HepG2 (cell line): ENCODE measurements around the gene ZNF223. TPM values are rescaled to one million over a fixed set of nuclear protein-coding genes. Genes with fewer than 3 reads are reported as not detected.

Source experiments
- ATF1 ChIP-seq: IDR thresholded peaks from 2 replicates; pipeline ENCODE4 v1.6.1; 2016; ENCODE audit warnings: mild to moderate bottlenecking, control low read depth
- GABPA ChIP-seq, 2 experiments: IDR thresholded peaks; 2 replicates each; pipeline ENCODE4 v1.6.1; 2011 to 2016; ENCODE audit warnings: low read depth in 2 of 2, low read length in 1 of 2, missing biosample characterization in 1 of 2, missing genetic modification characterization in 1 of 2
- HNF1B ChIP-seq: sonication (generic); formaldehyde crosslinking; IDR thresholded peaks from 2 replicates; pipeline ENCODE4 v1.5.1; 2020; ENCODE audit warnings: mild to moderate bottlenecking, moderate library complexity, missing genetic modification reagents
- JUNB ChIP-seq: sonication (generic); formaldehyde crosslinking; IDR thresholded peaks from 2 replicates; pipeline ENCODE4 v1.8.0; 2022; ENCODE audit warnings: missing genetic modification reagents, mild to moderate bottlenecking, borderline replicate concordance
- NR1H2 ChIP-seq: sonication (generic); formaldehyde crosslinking; IDR thresholded peaks from 2 replicates; pipeline ENCODE4 v1.8.1; 2022; ENCODE audit warnings: low read depth, missing genetic modification reagents, borderline replicate concordance
- NR2C2 ChIP-seq: sonication (generic); formaldehyde crosslinking; IDR thresholded peaks from 2 replicates; pipeline ENCODE4 v1.4.0; 2020; ENCODE audit warnings: missing genetic modification reagents, mild to moderate bottlenecking, moderate library complexity, borderline replicate concordance
- TCF7L2 ChIP-seq: IDR thresholded peaks from 2 replicates; pipeline ENCODE4 v1.6.1; 2011; ENCODE audit warnings: mild to moderate bottlenecking, low read depth, low read length, moderate library complexity
- TFAP4 ChIP-seq: sonication (generic); IDR thresholded peaks from 2 replicates; pipeline ENCODE4 v1.6.1; 2016; ENCODE audit warnings: low read depth, borderline replicate concordance
- WIZ ChIP-seq: sonication (generic); formaldehyde crosslinking; IDR thresholded peaks from 2 replicates; pipeline ENCODE4 v1.5.1; 2020; ENCODE audit warnings: mild to moderate bottlenecking, missing genetic modification reagents
- ZBTB4 ChIP-seq: sonication (generic); formaldehyde crosslinking; IDR thresholded peaks from 2 replicates; pipeline ENCODE4 v1.4.0; 2020; ENCODE audit warnings: missing genetic modification reagents, mild to moderate bottlenecking, borderline replicate concordance
- ZNF101 ChIP-seq: sonication (generic); formaldehyde crosslinking; IDR thresholded peaks from 2 replicates; pipeline ENCODE4 v1.4.0; 2020; ENCODE audit warnings: mild to moderate bottlenecking, low read depth, missing genetic modification reagents, borderline replicate concordance
- ZNF44 ChIP-seq: sonication (generic); formaldehyde crosslinking; IDR thresholded peaks from 2 replicates; pipeline ENCODE4 v1.5.1; 2020; ENCODE audit warnings: mild to moderate bottlenecking, missing genetic modification reagents
- ZNF451 ChIP-seq: sonication (generic); formaldehyde crosslinking; IDR thresholded peaks from 2 replicates; pipeline ENCODE4 v1.5.0; 2020; ENCODE audit warnings: mild to moderate bottlenecking, missing genetic modification reagents
- ZNF563 ChIP-seq: sonication (generic); formaldehyde crosslinking; IDR thresholded peaks from 2 replicates; pipeline ENCODE4 v1.8.0; 2022; ENCODE audit warnings: mild to moderate bottlenecking, moderate library complexity, missing genetic modification reagents
- ZSCAN5A ChIP-seq: sonication (generic); formaldehyde crosslinking; IDR thresholded peaks from 2 replicates; pipeline ENCODE4 v1.8.0; 2022; ENCODE audit warnings: mild to moderate bottlenecking, missing genetic modification reagents, borderline replicate concordance
- ZXDC ChIP-seq: sonication (generic); formaldehyde crosslinking; IDR thresholded peaks from 2 replicates; pipeline ENCODE4 v1.5.0; 2020; ENCODE audit warnings: mild to moderate bottlenecking, missing genetic modification reagents
- polyA plus RNA-seq, 8 experiments: library from polyadenylated mRNA; depleted of rRNA in 3 of 8; stranded (reverse) in 7 of 8; unstranded in 1 of 8; fragments of >200 nt; fragmentation: Illumina TruSeq in 4 of 8; extraction: Trizol in 4 of 8; gene quantifications; 2 replicates each; pipeline versions ENCODE4 v1.2.1 to v1.2.3, GENCODE V29; 2011 to 2016; ENCODE audit warnings: low read depth in 4 of 8, missing spikeins in 1 of 8, mixed read lengths in 1 of 8; ENCODE audit not compliant: insufficient read depth in 1 of 8
- total RNA-seq, 5 experiments: library from RNA; depleted of rRNA; stranded (reverse); fragments of >200 nt; fragmentation: Illumina TruSeq; extraction: Trizol; gene quantifications; 2 replicates each; pipeline ENCODE4 v1.2.3, GENCODE V29; 2016; ENCODE audit warnings: low read depth in 1 of 5

The ZNF223 gene
- total and polyA plus RNA-seq, 2 of the 13 experiments (the other 11 are each of a cell fraction or from before 2014, with no cell fraction given): 2.0 to 4.8 TPM

- TF ChIP-seq ZSCAN5A (no peak), TFAP4 (peak; percentile 24; the same call in 1 of the 2 replicates), JUNB (CRISPR knock-in tag) (no peak), ATF1 (CRISPR knock-in tag) (peak; percentile 81), ZNF101 (CRISPR knock-in tag) (0 out of 2 replicates have a peak, but pooled peaks have one; percentile 61), NR1H2 (no peak), ZBTB4 (CRISPR knock-in tag) (peak; percentile 40; the same call in 1 of the 2 replicates), ZNF451 (CRISPR knock-in tag) (no peak), ZNF563 (CRISPR knock-in tag) (no peak), NR2C2 (CRISPR knock-in tag) (peak; percentile 97), ZNF44 (no peak), WIZ (CRISPR knock-in tag) (no peak), GABPA (IDR thresholded peaks at IDR 0.05; ENCODE audit: low read depth, low read length) (peak; percentile 81), GABPA (CRISPR knock-in tag; IDR thresholded peaks at IDR 0.05; ENCODE audit: low read depth) (peak; percentile 97), ZXDC (CRISPR knock-in tag) (no peak), HNF1B (CRISPR knock-in tag) (peak; percentile 16; the same call in 1 of the 2 replicates), TCF7L2 (no peak)
Measured at GRCh38 chr19:44002566-44003460, 49.0 kb upstream of the ZNF223 start, which contains the start of gene ZNF230 (continued).
